Activated CD4-positive, alpha-beta T cell treated with anti-CD3 and anti-CD28 coated beads for 1 hour (primary cell): ENCODE results near the gene ENO4.

Source experiments
- DNase-seq: peaks from one replicate; pipeline ENCODE4 v3.0.0-alpha.2; 2020

ENO4 gene

DNA sequence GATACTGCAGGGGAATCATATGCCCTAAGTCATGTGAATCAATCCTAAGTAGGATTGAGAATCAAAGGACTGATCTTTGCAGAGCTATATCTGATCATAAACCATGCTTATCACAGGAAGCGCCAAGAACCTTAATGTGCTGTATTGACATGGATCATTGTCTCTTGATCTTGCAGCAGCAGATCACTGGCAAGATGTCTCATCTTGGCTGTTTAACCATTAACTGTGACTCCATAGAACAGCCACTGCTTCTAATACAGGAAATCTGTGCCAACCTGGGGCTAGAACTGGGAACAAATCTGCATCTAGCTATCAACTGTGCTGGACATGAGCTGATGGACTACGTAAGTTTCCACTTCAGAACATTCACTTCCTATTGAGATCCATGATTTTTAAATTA, 21.6 kb downstream of the ENO4 start:
- DNase-seq: no peak

DNA sequence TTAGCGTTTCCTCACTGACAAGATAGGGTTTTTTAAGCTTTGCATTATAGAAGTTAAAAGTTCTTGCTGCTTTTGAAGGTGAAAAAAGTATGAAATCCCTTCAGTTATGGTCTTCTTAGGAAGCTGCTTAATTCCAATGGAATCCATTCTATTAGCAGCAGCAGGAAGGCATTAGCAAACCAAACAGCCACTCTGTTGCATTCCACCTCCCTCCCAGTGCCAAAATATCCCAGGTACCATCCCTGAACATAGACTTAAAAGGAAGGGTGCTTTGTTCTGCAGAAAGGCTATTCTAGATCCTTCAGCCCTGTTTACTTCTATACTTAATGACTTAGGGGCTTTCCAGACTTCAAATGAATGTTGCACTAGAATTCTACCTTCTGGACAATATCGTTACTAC, 23.8 kb downstream of the ENO4 start:
- no peak for DNase-seq

- no peak for DNase-seq
These were observed 26.6 kb downstream of the ENO4 start for GRCh38 chr10:116875897-116876296.

GRCh38 chr10:116877391-116877790, 28.1 kb downstream of the ENO4 start:
- DNase-seq: no peak

GRCh38 chr10:116878123-116878522, 28.8 kb downstream of the ENO4 start:
- DNase-seq: no peak

DNA sequence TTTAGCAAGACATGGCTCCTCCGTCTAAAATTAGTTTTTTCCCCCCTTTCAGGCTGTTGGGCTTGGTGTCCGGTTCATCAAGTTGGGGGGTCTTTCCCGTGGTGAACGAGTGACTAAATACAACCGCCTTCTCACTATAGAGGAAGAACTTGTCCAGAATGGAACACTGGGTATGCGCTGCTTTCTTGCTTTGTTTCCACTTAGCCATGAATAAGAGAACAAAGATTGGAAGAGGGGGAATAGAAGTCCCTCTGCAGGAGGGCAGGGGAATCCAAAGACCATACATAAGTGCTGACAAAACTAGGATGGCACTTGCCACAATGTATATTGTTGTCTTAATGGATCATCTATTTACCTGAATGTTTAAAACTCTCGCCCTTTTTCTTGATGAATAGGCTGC, 30.5 kb downstream of the ENO4 start:
- DNase-seq: no peak

DNA sequence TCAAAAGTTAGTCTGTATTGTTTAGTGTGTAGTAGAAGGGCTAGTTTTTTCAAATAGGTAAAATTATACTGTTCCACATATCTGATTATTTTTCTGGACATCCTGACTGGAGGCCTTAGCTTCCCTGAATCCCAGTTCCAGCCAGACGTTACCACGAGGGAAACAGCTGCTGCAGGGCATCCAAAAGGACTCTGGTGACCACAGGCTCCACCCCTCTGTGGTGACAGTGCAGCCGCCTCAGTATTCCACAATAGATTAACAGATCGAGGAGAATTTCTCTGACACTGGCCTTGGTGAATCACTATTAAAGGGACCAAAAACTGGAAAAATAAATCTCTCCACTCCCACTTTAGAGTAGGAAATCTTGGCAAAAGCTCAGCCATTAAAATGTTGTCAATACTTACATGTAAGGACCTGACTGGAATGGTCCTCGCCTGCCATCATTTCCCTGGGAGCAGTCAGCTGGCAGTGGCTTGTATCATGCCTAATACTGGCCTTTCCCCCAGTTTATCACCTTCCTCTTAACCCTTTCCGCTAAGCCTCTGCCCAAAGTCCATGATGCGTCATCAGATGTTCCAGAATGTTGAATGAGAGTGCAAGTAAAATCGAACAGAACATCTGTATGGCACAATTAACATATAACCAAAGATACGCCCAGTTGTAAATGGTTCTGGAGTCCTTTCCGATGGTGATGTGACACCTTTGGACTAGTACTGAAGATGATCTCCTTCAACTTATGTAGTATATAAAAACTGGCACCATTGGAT, 31.6 kb downstream of the ENO4 start:
- DNase-seq: no peak

DNA sequence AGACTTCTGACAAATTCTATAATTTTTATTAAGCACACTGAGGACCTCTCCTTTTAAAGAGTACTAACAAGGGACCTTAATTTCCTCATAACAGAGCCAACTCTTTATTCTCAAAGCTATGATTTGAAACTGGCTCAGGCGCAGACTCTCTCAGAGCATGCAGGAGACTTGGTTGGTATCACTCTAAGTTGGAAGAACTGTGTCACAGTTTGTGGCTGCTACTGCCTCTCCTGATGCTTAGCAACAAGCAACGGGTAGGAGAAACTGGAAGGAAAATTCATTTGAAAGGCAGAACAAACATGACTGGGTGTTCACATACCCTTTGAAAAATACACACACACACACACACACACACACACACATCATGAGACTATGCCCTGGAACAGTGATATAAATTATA, 33.3 kb downstream of the ENO4 start:
- no peak for DNase-seq

DNA sequence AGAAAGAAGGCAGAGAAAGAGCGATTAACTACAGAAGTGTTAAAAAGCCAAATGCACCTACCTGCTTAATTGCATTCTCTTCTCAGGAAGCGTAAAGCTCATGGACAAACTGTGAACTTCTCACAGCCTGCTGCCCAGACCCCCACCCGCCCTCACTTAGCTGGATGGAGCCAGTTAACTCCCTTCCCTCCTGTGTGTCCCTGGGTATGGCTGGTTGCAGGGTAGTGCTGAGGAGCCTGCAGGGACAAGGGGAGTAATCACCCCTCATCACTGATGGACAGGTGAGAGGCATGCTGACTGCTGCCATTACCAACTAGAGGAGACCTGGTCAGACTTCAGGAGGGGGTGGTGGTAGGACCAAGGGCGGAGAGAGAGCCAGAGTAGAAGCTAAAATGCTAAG, 37.5 kb downstream of the ENO4 start:
- no peak for DNase-seq

GRCh38 chr10:116888380-116889055, 39.2 kb downstream of the ENO4 start:
- no peak for DNase-seq

GRCh38 chr10:116889066-116889465, 39.8 kb downstream of the ENO4 start:
- no peak for DNase-seq

GRCh38 chr10:116891208-116891607, 41.9 kb downstream of the ENO4 start:
- DNase-seq: no peak

GRCh38 chr10:116892907-116893685, 43.8 kb downstream of the ENO4 start:
- DNase-seq: no peak

DNA sequence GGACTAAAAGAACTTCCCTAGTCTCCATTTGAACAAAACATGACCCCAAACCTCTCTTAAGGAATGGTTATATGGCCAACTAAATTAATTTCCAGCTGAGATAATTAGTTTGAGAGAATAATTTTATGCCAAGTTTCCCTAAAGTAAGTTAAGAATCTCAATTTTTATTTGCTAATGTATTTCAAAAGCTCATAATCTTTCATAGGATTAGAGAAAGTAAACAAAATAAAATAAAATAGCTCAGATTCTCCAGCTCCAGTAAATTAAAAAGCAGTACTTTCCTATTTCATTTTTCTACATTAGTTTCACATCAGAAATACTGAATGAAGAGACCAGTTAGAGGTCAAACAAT, 44.4 kb downstream of the ENO4 start:
- no peak for DNase-seq

GRCh38 chr10:116899626-116900025, 50.3 kb downstream of the ENO4 start:
- no peak for DNase-seq

DNA sequence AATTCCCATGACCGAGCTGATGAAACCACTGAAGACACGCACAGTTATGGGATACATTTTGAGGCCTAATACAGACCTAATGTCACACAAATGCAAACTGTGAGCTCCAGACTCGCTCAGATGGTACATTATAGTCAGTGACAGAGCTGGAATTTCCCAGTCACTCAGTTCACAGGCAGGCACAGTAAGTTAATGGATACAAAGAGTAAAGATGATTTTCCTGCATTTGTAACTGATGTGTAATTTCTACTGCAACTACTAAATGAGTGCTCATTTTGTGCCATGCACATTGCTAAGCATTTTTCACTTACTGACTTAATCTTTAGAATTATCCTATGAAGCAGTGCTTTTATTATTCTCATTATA, 56.5 kb downstream of the ENO4 start:
- no peak for DNase-seq

DNA sequence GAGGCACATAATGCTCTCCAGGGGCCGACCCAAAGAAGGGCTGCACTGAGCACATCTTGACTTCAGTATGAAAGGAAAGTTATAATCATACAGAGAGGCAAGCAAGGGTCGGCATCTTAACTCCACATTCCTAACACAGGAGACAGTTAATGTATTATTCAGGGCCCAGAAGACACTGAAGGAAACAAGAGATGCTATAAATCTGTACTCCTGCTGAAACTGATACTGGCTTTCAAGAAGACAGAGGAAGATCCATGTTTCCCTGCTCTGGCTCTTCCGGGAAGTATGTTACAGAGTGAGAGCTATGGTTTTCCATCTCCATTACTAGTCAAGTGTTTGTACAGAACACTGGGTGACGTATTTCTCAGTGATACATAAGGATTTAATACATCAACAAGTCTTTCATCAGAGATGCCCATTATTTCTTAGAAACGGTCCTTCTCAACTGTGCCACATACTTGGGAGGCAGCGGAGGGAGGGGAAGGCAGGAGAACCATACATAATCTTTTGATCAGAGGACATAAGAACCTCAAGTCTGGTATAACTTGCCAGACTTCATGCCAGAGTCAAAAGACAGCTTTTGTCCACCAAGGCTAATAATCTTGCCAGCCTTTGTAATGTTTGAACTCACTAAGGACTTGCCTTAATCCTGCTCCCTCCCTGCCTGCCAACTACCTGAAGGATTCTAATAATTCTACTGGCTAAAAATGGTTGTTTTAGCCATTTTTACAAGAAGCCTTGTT, 58.1 kb downstream of the ENO4 start:
- no peak for DNase-seq

GRCh38 chr10:116909307-116909706, 60.0 kb downstream of the ENO4 start:
- no peak for DNase-seq

GRCh38 chr10:116910910-116911309, 61.6 kb downstream of the ENO4 start:
- DNase-seq: no peak

DNA sequence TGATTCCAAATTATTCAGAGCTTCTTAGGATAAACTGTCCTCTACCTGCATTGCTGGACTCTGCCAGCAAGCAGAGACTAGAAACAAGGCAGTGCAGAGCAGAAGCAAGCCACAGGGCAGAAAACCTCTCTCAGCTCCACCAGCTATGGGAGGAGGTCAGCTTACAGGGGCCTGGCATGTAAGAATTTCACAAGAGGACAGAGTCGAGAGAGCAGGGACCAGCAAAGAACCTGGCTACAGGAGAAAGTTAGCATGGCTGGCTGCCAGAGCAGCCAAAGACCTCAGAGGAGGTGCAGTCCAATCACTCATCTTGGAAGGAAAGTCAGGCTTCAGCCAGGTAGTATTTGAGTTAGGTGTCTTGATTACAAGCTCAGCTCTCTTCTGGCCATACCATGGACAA, 62.9 kb downstream of the ENO4 start:
- DNase-seq: no peak

- no peak for DNase-seq
These were observed 64.4 kb downstream of the ENO4 start for GRCh38 chr10:116913695-116914094.

DNA sequence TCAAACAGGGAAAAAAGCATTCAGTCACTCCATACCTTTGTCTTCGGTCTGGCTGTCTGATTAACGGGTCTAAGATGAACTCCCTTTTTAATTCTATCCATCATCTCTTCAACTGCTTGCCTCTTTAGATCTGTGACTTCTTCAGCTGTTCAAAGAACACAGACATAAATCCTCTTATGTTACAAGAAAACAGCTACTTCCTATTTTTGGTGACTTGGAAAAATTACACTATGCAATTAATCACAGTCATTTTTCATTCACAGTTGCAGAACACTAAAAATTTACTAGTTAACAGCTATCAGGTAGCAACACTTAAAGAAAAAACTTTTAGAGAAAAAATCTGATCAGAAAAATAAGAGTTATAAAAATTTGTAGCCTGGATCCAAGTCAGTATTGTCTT, 66.0 kb downstream of the ENO4 start:
- DNase-seq: no peak

GRCh38 chr10:116917481-116917880, 68.2 kb downstream of the ENO4 start:
- no peak for DNase-seq
